K562 (cell line): ENCODE measurements around the gene ZNHIT2. TPM values are rescaled to one million over a fixed set of nuclear protein-coding genes. Genes with fewer than 3 reads are reported as not detected.

ENCODE experiments used
- ARID4B ChIP-seq: sonication (generic); formaldehyde crosslinking; IDR thresholded peaks from 2 replicates; pipeline ENCODE4 v1.8.0; 2022; ENCODE audit warnings: mild to moderate bottlenecking, missing genetic modification reagents
- BHLHE40 ChIP-seq: IDR thresholded peaks from 2 replicates; pipeline ENCODE4 v1.6.1; 2011; ENCODE audit warnings: low read length, improper control_type of control experiment
- CTBP1 ChIP-seq: fragments of 450-650 bp; IDR thresholded peaks from 2 replicates; pipeline ENCODE4 v1.6.1; 2016; ENCODE audit warnings: borderline replicate concordance
- EGR1 ChIP-seq: fragments of 450-650 bp; conservative IDR thresholded peaks from 2 replicates; pipeline ENCODE4 v1.6.1; 2017; ENCODE audit warnings: mild to moderate bottlenecking
- EP300 ChIP-seq: IDR thresholded peaks from 2 replicates; pipeline ENCODE4 v1.6.1; 2012; ENCODE audit warnings: low read length, improper control_type of control experiment
- HSF4 ChIP-seq: fragments of 250-450 bp; sonication (Bioruptor Pico); IDR thresholded peaks from 2 replicates; pipeline ENCODE4 v2.1.2; 2022; ENCODE audit warnings: mild to moderate bottlenecking, moderate library complexity, borderline replicate concordance
- IRF9 ChIP-seq: fragments of 450-650 bp; IDR thresholded peaks from 2 replicates; pipeline ENCODE4 v1.6.1; 2016; ENCODE audit warnings: missing biosample characterization, missing genetic modification characterization
- MTA2 ChIP-seq: fragments of 450-650 bp; IDR thresholded peaks from 2 replicates; pipeline ENCODE4 v1.6.1; 2016; ENCODE audit warnings: low read depth
- POLR3A ChIP-seq: IDR thresholded peaks from 2 replicates; pipeline ENCODE4 v1.6.1; 2011; ENCODE audit warnings: borderline replicate concordance, mild to moderate bottlenecking, moderate library complexity; ENCODE audit not compliant: insufficient read length, insufficient read depth; ENCODE audit errors: extremely low read depth
- RBM15 ChIP-seq: fragments of 200-400 bp; formaldehyde crosslinking; IDR thresholded peaks from 2 replicates; pipeline ENCODE4 v1.6.1; 2018; ENCODE audit warnings: mild to moderate bottlenecking, low read length, moderate library complexity; ENCODE audit not compliant: insufficient read depth
- RBM39 ChIP-seq: fragments of 200-400 bp; formaldehyde crosslinking; optimal IDR thresholded peaks from 2 replicates; pipeline ENCODE3; 2018; ENCODE audit warnings: low read depth, low read length
- TEAD4 ChIP-seq, 2 experiments: sonication (generic) in 1 of 2; formaldehyde crosslinking in 1 of 2; IDR thresholded peaks; 2 replicates each; pipeline versions ENCODE4 v1.6.1 to v1.8.0; 2012 to 2022; ENCODE audit warnings: borderline replicate concordance in 1 of 2, inconsistent platforms in 1 of 2, low read length in 1 of 2, mild to moderate bottlenecking in 1 of 2, missing genetic modification reagents in 1 of 2
- YY1 ChIP-seq, 3 experiments: IDR thresholded peaks; 2 replicates each; pipeline ENCODE4 v1.6.1; 2011; ENCODE audit warnings: low read length in 2 of 3, mild to moderate bottlenecking in 2 of 3, moderate library complexity in 2 of 3, borderline replicate concordance in 1 of 3, control low read depth in 1 of 3, low read depth in 1 of 3; ENCODE audit not compliant: insufficient read depth in 3 of 3, insufficient replicate concordance in 2 of 3, control insufficient read depth in 1 of 3, insufficient read length in 1 of 3; ENCODE audit errors: extremely low read depth in 1 of 3
- ZBTB49 ChIP-seq: sonication (generic); formaldehyde crosslinking; IDR thresholded peaks from 2 replicates; pipeline ENCODE4 v1.8.0; 2022; ENCODE audit warnings: missing genetic modification reagents, mild to moderate bottlenecking, borderline replicate concordance
- ZBTB7A ChIP-seq: IDR thresholded peaks from 2 replicates; pipeline ENCODE4 v1.6.1; 2011; ENCODE audit warnings: low read depth, mild to moderate bottlenecking, low read length, moderate library complexity, borderline replicate concordance; ENCODE audit not compliant: control insufficient read depth
- ZNF143 ChIP-seq: sonication (generic); formaldehyde crosslinking; IDR thresholded peaks from 2 replicates; pipeline ENCODE4 v1.9.0; 2022; ENCODE audit warnings: mild to moderate bottlenecking, missing genetic modification reagents
- ZNF232 ChIP-seq: sonication (generic); formaldehyde crosslinking; IDR thresholded peaks from 2 replicates; pipeline ENCODE4 v1.8.0; 2022; ENCODE audit warnings: mild to moderate bottlenecking, missing genetic modification reagents
- ZNF324 ChIP-seq: fragments of 250-450 bp; sonication (Bioruptor Pico); IDR thresholded peaks from 2 replicates; pipeline ENCODE4 v1.4.0; 2020; ENCODE audit warnings: mild to moderate bottlenecking
- polyA plus RNA-seq, 8 experiments: library from polyadenylated mRNA; depleted of rRNA in 4 of 8; stranded (reverse) in 5 of 8; unstranded in 3 of 8; fragments of >200 nt; fragmentation: Nextera tagmentation in 2 of 8; fragmentation: Illumina TruSeq in 1 of 8; extraction: Ambion mirVana in 2 of 8; extraction: Trizol in 1 of 8; gene quantifications; 2 replicates each; pipeline versions ENCODE4 v1.2.1 to v1.2.3, GENCODE V29; 2011 to 2014; ENCODE audit warnings: inconsistent platforms in 1 of 8, missing spikeins in 1 of 8
- total RNA-seq, 7 experiments: library from RNA; depleted of rRNA in 6 of 7; stranded (reverse); fragments of >200 nt in 6 of 7; fragmentation: Illumina TruSeq in 2 of 7; extraction: Trizol in 2 of 7; gene quantifications; 2 replicates each; pipeline versions ENCODE4 v1.2.1 to v1.2.3, GENCODE V29; 2011 to 2021; ENCODE audit warnings: low replicate concordance in 1 of 7

ZNHIT2 gene
- total and polyA plus RNA-seq, 9 of the 15 experiments (the other 6 are each of a cell fraction or from before 2014, with no cell fraction given) = 0.08 to 39.0 (median 2.5) TPM

GRCh38 chr11:65121865-65122696 is 4.6 kb upstream of the ZNHIT2 start, which contains the start of the genes FAU and MRPL49 (continued):
- no peak for TF ChIP-seq RBM15
- TF ChIP-seq YY1 (IDR thresholded peaks at IDR 0.05; ENCODE audit: borderline replicate concordance in 1 of 3, control insufficient read depth in 1 of 3, extremely low read depth in 1 of 3, insufficient read depth in 3 of 3, insufficient read length in 1 of 3, insufficient replicate concordance in 2 of 3, low read depth in 1 of 3, low read length in 2 of 3) = peak; percentile 89 to 94 (median 94)
- TF ChIP-seq ZNF143 (CRISPR knock-in tag) = no peak
- TF ChIP-seq EP300 = 0 out of 2 replicates have a peak, but pooled peaks have one; percentile 21
- 0 out of 2 replicates have a peak, but pooled peaks have one; percentile 8 for TF ChIP-seq ARID4B (CRISPR knock-in tag)
- TF ChIP-seq IRF9 (tag) = no peak
- TF ChIP-seq ZBTB49 = no peak; the same call in 1 of the 2 replicates
- no peak for TF ChIP-seq POLR3A
- no peak for TF ChIP-seq HSF4
- TF ChIP-seq ZNF232 = no peak; the same call in 1 of the 2 replicates
- peak; percentile 58; the same call in 1 of the 2 replicates for TF ChIP-seq ZBTB7A
- no peak for TF ChIP-seq RBM39
- no peak for TF ChIP-seq MTA2
- peak; percentile 66 for TF ChIP-seq EGR1
- peak; percentile 83 for TF ChIP-seq BHLHE40
- TF ChIP-seq ZNF324 (CRISPR knock-in tag) = no peak
- peak; percentile 80 for TF ChIP-seq CTBP1
- TF ChIP-seq TEAD4 (IDR thresholded peaks at IDR 0.05; ENCODE audit: low read length) = no peak
- TF ChIP-seq TEAD4 (CRISPR knock-in tag; IDR thresholded peaks at IDR 0.05; ENCODE audit: borderline replicate concordance) = no peak
